GM10248 (cell line): Measurements from ENCODE around the gene FAM118B.

ENCODE experiments used
- CTCF ChIA-PET: fragments of 300-600 bp; sonication (Branson Sonifier 250); formaldehyde crosslinking; extraction: SDS; loops from one replicate; lab custom pipeline; 2021; ENCODE audit warnings: antibody characterized with exemption; lab: Yijun Ruan, JAX
- POLR2A ChIA-PET: fragments of 350-650 bp; sonication (Branson Sonifier 250); formaldehyde crosslinking; extraction: SDS; loops from one replicate; lab custom pipeline; 2020; ENCODE audit warnings: antibody characterized with exemption; lab: Yijun Ruan, JAX
- DNase-seq: peaks from one replicate; pipeline ENCODE4 v3.0.0; 2012; ENCODE audit errors: extremely low spot score
- TF ChIP-seq, protein P1 (sequence below): IDR thresholded peaks from 2 replicates; pipeline ENCODE4 v1.5.1; 2012; ENCODE audit warnings: mild to moderate bottlenecking, low read depth; ENCODE audit errors: extremely low read depth, missing control alignments, control extremely low read depth

Gene FAM118B

DNA sequence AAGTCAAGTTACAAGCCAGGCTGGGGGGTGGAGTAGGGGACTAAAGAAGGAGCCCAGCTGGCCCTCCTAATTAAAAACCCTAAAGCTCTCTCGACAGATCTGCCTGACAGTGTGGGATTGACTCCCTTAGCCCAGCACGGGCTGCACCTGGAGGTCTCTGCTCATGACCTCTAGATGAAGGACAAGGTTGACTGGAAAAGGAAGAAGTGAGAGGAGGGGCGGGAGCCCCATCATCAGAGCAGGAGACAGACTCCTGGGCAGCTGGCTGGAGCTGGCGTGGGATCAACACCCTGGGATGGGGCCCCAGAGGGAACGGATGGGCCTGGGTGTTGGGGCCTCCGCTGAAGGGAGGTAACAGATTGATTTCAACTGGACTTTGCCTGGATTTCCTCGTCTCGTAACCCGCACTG is 46.3 kb upstream of the FAM118B start:
- DNase-seq = no peak
- POLR2A ChIA-PET = no interaction called here
- CTCF ChIA-PET = interaction anchor here (1.0 kb wide), 1 partner anchor 8 kb away, joined by 3 read pairs; no protein-coding TSS in a partner anchor
- TF ChIP-seq, protein P1, sequence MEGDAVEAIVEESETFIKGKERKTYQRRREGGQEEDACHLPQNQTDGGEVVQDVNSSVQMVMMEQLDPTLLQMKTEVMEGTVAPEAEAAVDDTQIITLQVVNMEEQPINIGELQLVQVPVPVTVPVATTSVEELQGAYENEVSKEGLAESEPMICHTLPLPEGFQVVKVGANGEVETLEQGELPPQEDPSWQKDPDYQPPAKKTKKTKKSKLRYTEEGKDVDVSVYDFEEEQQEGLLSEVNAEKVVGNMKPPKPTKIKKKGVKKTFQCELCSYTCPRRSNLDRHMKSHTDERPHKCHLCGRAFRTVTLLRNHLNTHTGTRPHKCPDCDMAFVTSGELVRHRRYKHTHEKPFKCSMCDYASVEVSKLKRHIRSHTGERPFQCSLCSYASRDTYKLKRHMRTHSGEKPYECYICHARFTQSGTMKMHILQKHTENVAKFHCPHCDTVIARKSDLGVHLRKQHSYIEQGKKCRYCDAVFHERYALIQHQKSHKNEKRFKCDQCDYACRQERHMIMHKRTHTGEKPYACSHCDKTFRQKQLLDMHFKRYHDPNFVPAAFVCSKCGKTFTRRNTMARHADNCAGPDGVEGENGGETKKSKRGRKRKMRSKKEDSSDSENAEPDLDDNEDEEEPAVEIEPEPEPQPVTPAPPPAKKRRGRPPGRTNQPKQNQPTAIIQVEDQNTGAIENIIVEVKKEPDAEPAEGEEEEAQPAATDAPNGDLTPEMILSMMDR = no peak

- TF ChIP-seq, protein P1 = no peak
- DNase-seq = no peak
Measured at GRCh38 chr11:126165757-126166156, 45.8 kb upstream of the FAM118B start.

GRCh38 chr11:126166413-126166812 is 45.2 kb upstream of the FAM118B start:
- TF ChIP-seq, protein P1 = no peak
- ChIA-PET CTCF (interaction anchor here (1.3 kb wide), 1 partner anchor 27 kb away, joined by 6 read pairs; no protein-coding TSS in a partner anchor), POLR2A (no interaction called here)
- DNase-seq = no peak

More at GRCh38 chr11:126165757-126166156, 45.8 kb upstream of the FAM118B start:
- ChIA-PET CTCF (interaction anchor here (1.3 kb wide), 1 partner anchor 28 kb away, joined by 6 read pairs; no protein-coding TSS in a partner anchor), POLR2A (no interaction called here)

- ChIA-PET POLR2A (no interaction called here), CTCF (interaction anchor here (0.8 kb wide), 1 partner anchor 11 kb away, joined by 3 read pairs; no protein-coding TSS in a partner anchor)
- TF ChIP-seq, protein P1 = no peak
- no peak for DNase-seq
Measured at GRCh38 chr11:126167488-126167887, 44.1 kb upstream of the FAM118B start.

DNA sequence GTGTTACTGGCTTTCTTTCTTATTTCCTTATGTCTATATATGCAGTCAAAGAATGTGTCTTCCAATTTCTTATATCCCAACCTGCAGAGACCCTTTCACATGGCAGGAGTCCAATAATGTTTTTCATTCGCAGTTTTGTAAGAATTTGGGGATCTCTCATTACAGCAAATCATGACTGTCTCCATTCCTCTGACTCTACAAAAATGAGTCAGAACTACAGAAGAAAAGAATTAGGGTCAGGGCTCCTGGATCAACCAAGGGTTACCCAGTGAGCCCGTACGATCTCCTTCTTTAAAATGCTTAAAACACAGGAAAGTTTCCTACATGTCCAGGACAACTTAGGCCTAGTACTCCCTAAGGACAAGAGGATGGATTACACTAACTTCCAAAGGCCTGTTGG is 42.3 kb upstream of the FAM118B start:
- ChIA-PET POLR2A (no interaction called here), CTCF (no interaction called here)
- TF ChIP-seq, protein P1 = no peak
- no peak for DNase-seq

DNA sequence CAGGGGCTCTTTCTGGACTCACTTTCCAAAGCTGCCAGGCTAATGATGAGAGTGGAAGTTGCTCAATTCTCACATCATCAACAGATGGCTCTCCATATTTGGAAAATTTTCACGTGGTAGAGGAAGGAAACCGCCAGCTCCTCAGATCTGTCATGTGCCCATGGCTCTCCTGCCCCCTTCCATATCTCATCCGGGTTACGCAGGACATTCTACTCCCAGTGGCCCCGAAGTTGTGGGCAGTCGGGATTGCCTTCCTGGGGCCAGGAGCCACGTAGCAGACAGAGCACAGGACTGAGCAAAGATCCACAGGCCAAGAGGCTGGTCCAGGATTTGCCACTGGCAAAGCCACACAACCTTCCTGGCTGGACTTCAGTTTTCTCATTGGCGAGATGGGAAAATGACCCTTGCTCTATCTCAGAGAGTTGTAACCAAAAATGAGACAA is 39.0 kb upstream of the FAM118B start:
- TF ChIP-seq, protein P1 = no peak
- POLR2A ChIA-PET = no interaction called here
- no peak for DNase-seq
- CTCF ChIA-PET = no interaction called here

DNA sequence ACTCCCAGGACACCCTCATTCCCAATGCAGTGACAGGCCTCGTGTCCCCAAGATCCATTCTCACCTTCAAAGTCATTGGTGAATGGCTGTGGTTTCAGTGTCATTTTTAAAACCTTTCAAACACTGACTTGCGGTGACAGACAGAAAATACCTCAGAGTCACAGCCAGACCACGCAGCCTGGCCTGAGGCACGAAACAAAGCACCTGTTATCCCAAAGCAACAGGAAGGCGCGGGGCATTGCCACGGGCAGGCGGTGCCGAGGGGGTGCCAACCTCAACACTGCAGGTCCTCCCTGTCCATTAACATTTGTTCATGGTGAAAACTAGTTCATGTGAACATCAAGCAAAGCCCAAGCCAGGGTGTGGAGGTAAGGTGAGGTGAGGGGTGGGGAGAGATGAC is 38.3 kb upstream of the FAM118B start:
- CTCF ChIA-PET = interaction anchor here (1.1 kb wide), 1 partner anchor 8 kb away, joined by 3 read pairs; no protein-coding TSS in a partner anchor
- POLR2A ChIA-PET = no interaction called here

More for the DNA sequence above, 38.3 kb upstream of the FAM118B start:
- TF ChIP-seq, protein P1 = no peak
- DNase-seq = no peak
